Measurements from ENCODE around the gene SFXN3. TPM values are rescaled to one million over a fixed set of nuclear protein-coding genes. Genes with fewer than 3 reads are reported as not detected.

The SFXN3 gene
- total RNA-seq, 1 donor from 2014 or later = 17.1 TPM

GRCh38 chr10:101011517-101012423 lies 19.3 kb upstream of the SFXN3 start:
- Mint-ChIP-seq H3K4me3 (no peak overlapping the region), H3K9me3 (no peaks in the 10 kb centered on the region), H3K36me3 (no peaks in the 10 kb centered on the region), H3K27ac (no peak overlapping the region), H3K4me1 (peaks cover 24% of the 10 kb centered on the region), H3K27me3 (ENCODE audit: low read depth) (peaks cover 14% of the 10 kb centered on the region)
- no peak for TF ChIP-seq CTCF (IDR thresholded peaks at IDR 0.05; ENCODE audit: unreplicated experiment)
- DNase-seq (ENCODE audit: low spot score in 2 of 2, unreplicated experiment in 2 of 2) = no peak

- no peak overlapping the region for H3K4me3 Mint-ChIP-seq
- DNase-seq (ENCODE audit: low spot score in 2 of 2, unreplicated experiment in 2 of 2) = peak; percentile 65 to 88
- H3K36me3 Mint-ChIP-seq = no peaks in the 10 kb centered on the region
- H3K27me3 Mint-ChIP-seq (ENCODE audit: low read depth) = peaks cover 23% of the 10 kb centered on the region
- H3K27ac Mint-ChIP-seq = peak overlapping the region; percentile 30
- TF ChIP-seq CTCF (IDR thresholded peaks at IDR 0.05; ENCODE audit: unreplicated experiment) = peak; percentile 84
- no peaks in the 10 kb centered on the region for H3K9me3 Mint-ChIP-seq
- peaks cover 24% of the 10 kb centered on the region for H3K4me1 Mint-ChIP-seq
Observed at GRCh38 chr10:101012525-101013364, 18.3 kb upstream of the SFXN3 start.

- peaks cover 23% of the 10 kb centered on the region for H3K4me1 Mint-ChIP-seq
- DNase-seq (ENCODE audit: low spot score in 2 of 2, unreplicated experiment in 2 of 2) = no peak
- H3K9me3 Mint-ChIP-seq = no peaks in the 10 kb centered on the region
- no peak for TF ChIP-seq CTCF (IDR thresholded peaks at IDR 0.05; ENCODE audit: unreplicated experiment)
- no peaks in the 10 kb centered on the region for H3K36me3 Mint-ChIP-seq
- peaks cover 29% of the 10 kb centered on the region for H3K27me3 Mint-ChIP-seq (ENCODE audit: low read depth)
- H3K4me3 Mint-ChIP-seq = no peak overlapping the region
- peak overlapping the region; percentile 28 for H3K27ac Mint-ChIP-seq
Observed at GRCh38 chr10:101013365-101013825, 17.6 kb upstream of the SFXN3 start.

GRCh38 chr10:101014230-101014884 lies 16.7 kb upstream of the SFXN3 start:
- peak in 1 of 2 experiments; percentile 91 for DNase-seq (ENCODE audit: low spot score in 2 of 2, unreplicated experiment in 2 of 2)
- no peak overlapping the region for H3K4me3 Mint-ChIP-seq
- peak; percentile 70 for TF ChIP-seq CTCF (IDR thresholded peaks at IDR 0.05; ENCODE audit: unreplicated experiment)
- H3K27ac Mint-ChIP-seq = no peak overlapping the region
- peaks cover 22% of the 10 kb centered on the region for H3K4me1 Mint-ChIP-seq
- no peaks in the 10 kb centered on the region for H3K36me3 Mint-ChIP-seq
- H3K27me3 Mint-ChIP-seq (ENCODE audit: low read depth) = peaks cover 36% of the 10 kb centered on the region
- H3K9me3 Mint-ChIP-seq = no peaks in the 10 kb centered on the region

GRCh38 chr10:101014966-101015581 lies 16.0 kb upstream of the SFXN3 start:
- no peak for DNase-seq (ENCODE audit: low spot score in 2 of 2, unreplicated experiment in 2 of 2)
- Mint-ChIP-seq H3K4me3 (no peak overlapping the region), H3K36me3 (no peaks in the 10 kb centered on the region), H3K27ac (no peak overlapping the region), H3K27me3 (ENCODE audit: low read depth) (peaks cover 39% of the 10 kb centered on the region), H3K9me3 (no peaks in the 10 kb centered on the region), H3K4me1 (peaks cover 22% of the 10 kb centered on the region)
- no peak for TF ChIP-seq CTCF (IDR thresholded peaks at IDR 0.05; ENCODE audit: unreplicated experiment)
